ENCODE measurements around the gene DNMBP.
"Not testable (repeated sequence)": the region's sequence is repeated elsewhere in the genome, so short reads cannot be mapped to it uniquely, and the experiment has no call there.

Gene DNMBP

GRCh38 chr10:100013621-100014020, 3.9 kb upstream of the DNMBP start:
- DNase-seq, result peak; percentile 17

- DNase-seq, result not testable (repeated sequence)
These were observed 2.2 kb upstream of the DNMBP start for GRCh38 chr10:100011906-100012305.

- DNase-seq, result peak; percentile 62
These were observed 409 bp downstream of the DNMBP start for GRCh38 chr10:100009283-100009792.

GRCh38 chr10:100008708-100009282, 952 bp downstream of the DNMBP start:
- DNase-seq, result peak; percentile 4

- no peak for DNase-seq
These were observed 1.6 kb downstream of the DNMBP start for GRCh38 chr10:100008142-100008522.

- DNase-seq, result no peak
These were observed 2.3 kb downstream of the DNMBP start for GRCh38 chr10:100007231-100008141.

- no peak for DNase-seq
These were observed 3.4 kb downstream of the DNMBP start for GRCh38 chr10:100006243-100006886.

GRCh38 chr10:100004805-100005510, 4.8 kb downstream of the DNMBP start:
- no peak for DNase-seq

GRCh38 chr10:100000109-100000644, 9.6 kb downstream of the DNMBP start:
- DNase-seq, result no peak

GRCh38 chr10:99999319-100000108, 10.2 kb downstream of the DNMBP start:
- DNase-seq, result no peak

- DNase-seq, result no peak
These were observed 10.9 kb downstream of the DNMBP start for GRCh38 chr10:99998889-99999288.

- no peak for DNase-seq
These were observed 12.8 kb downstream of the DNMBP start for GRCh38 chr10:99996671-99997648.

GRCh38 chr10:99995713-99996112, 14.0 kb downstream of the DNMBP start:
- DNase-seq, result no peak

- DNase-seq, result no peak
These were observed 14.5 kb downstream of the DNMBP start for GRCh38 chr10:99995269-99995668.

GRCh38 chr10:99994801-99995200, 14.9 kb downstream of the DNMBP start:
- no peak for DNase-seq

- DNase-seq, result no peak
These were observed 15.8 kb downstream of the DNMBP start for GRCh38 chr10:99993701-99994689.

GRCh38 chr10:99985637-99986036, 24.1 kb downstream of the DNMBP start:
- not testable (repeated sequence) for DNase-seq

- DNase-seq, result no peak
These were observed 25.3 kb downstream of the DNMBP start for GRCh38 chr10:99984211-99985034.

Data from NCI-H146 (cell line).